Measurements from ENCODE around the gene PTPRQ.
"Not testable (repeated sequence)": the region's sequence is repeated elsewhere in the genome, so short reads cannot be mapped to it uniquely, and the experiment has no call there.

Gene PTPRQ

DNA sequence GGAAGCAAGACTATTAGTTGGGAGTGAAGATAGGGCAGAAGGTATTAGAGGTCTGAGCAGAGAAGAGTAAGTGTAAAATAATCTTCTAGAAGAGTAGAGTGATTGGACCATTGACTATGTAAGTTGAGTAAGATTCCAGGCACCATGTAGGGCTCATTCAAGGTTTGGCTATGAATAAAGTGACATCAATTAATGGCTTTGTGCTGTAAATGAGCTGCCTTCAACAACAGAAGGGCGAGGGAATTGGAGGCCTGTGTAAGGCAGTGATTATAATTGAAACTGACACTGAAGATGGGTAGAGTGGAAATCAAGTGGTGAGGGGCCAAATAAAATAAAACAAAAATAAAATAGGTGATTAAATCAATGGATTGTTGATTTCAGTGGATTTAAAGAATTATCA is 26.4 kb downstream of the PTPRQ start:
- DNase-seq (ENCODE audit: low read depth in 2 of 2) = no peak

DNA sequence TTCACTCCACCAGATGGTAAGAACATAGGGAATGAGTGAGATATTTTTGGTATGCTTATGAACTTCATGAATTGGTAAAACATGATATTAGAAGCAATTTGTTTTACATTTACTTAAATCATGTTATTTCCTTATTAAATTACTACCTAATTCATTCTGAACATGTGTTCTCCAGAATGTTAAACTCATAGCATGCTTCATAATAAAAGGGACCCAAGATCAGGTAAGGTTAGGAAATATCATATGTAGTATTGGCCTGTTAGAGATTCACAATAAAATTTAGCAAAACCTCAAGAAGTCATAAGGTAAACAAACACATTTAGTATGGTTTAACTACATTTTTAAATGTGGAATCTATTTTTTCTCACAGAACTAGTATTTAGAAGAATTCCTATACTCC is 28.2 kb downstream of the PTPRQ start:
- no peak for DNase-seq (ENCODE audit: low read depth in 2 of 2)

DNA sequence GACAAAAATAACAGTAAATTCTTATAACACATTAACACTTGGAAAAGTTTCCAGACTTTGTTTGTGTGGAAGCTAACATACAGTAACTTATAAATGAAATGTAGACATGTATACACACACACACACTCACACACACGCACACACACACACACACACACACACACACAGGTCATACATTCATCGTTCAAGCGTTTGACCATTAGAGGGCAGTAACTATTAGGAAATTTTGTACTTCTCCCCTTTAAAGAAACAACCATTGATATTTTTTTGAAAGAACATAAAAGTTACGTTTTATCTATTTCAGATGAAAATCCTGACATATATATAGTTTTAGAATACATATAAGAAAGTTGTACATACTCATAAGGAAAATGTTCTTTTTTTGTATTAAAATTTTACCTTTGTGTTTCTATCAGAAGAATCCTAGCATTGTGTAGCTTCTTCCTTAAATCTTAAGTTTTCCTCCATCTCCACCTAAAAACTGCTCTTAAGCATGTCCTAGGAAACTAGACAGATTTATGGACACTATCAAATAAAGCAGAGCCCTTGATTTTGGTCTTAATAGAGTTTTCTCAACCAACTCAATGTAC is 29.0 kb downstream of the PTPRQ start:
- no peak for DNase-seq (ENCODE audit: low read depth in 2 of 2)

DNA sequence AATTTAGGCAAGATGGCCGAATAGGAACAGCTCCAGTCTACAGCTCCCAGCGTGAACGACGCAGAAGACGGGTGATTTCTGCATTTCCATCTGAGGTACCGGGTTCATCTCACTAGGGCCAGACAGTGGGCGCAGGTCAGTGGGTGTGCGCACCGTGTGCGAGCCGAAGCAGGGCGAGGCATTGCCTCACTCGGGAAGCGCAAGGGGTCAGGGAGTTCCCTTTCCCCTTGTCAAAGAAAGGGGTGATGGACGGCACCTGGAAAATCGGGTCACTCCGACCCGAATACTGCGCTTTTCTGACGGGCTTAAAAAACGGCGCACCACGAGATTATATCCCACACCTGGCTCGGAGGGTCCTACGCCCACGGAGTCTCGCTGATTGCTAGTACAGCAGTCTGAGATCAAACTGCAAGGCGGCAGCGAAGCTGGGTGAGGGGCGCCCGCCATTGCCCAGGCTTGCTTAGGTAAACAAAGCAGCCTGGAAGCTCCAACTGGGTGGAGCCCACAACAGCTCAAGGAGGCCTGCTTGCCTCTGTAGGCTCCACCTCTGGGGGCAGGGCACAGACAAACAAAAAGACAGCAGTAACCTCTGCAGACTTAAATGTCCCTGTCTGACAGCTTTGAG is 33.6 kb downstream of the PTPRQ start:
- not testable (repeated sequence) for DNase-seq (ENCODE audit: low read depth in 2 of 2)

DNA sequence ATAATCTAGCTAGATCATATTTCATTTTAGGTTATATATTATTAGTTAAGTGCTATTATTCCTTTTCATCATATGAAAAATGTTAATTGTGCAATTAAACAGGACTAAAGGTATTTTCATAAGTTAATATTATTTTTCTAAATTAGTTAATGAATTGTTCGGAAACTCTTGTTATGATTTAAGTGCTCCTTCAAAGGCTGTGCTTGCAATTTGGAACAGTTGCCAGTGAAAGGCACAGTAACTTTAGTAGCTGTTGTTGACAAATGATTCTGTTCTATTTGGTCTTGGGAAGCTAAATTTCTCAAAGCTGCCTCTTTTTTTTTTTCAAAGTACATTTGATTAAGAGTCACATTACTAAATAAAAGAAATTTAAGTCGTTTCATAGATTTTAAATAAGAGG is 40.7 kb downstream of the PTPRQ start:
- no peak for DNase-seq (ENCODE audit: low read depth in 2 of 2)

DNA sequence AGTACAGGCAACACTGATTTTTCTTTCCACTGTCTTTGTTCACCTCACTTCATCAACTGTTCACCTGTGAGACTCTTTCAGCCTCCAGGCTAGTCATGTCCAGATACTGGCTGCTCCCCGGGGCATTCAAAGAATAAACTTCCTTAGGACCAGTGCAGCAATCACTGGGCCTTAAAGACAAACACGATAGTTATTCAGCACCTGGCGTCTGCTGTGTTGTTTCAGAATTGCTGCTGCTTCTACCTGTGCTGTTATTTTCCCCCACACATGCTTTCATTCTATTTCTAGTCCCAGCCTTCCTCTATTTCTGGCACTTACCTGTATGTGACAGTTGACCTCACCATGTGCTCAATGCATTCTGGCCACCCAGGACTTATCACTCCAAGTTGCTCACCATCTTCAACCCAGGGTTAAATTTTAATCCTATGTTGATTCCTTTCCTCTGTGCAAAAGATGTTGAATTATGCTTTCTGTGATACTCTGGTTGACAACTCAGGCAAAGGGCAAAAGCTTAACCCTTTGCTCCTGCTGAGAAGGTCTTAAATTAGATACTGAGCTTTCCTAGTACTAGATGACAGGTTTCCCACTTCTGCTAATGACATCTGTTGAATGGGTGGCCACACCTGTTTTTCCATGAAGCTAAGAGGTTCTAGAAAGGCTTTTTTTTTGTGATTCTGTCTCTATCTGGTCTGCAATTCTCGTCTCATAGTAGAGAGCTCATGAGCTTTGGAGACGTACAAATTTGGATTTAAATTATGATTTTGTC is 41.4 kb downstream of the PTPRQ start:
- no peak for DNase-seq (ENCODE audit: low read depth in 2 of 2)

DNA sequence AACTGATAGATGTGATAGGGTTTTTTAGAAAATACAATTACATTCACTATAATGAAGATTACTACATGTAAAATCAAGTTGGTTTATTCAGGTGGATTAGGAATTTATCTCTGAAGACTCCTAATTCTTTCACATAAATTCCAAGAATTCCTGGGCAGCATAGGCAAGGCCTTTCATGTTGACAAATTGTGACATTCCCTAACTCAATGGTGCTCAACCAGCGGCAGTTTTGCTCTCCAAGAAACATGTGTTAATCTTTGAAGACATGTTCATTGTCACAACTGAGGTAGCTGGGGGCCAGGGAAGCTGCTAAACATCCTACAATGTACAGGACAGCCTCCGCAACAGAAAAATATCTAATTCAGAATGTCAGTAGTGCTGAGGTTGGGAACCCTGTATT is 46.3 kb downstream of the PTPRQ start:
- DNase-seq (ENCODE audit: low read depth in 2 of 2) = no peak

DNA sequence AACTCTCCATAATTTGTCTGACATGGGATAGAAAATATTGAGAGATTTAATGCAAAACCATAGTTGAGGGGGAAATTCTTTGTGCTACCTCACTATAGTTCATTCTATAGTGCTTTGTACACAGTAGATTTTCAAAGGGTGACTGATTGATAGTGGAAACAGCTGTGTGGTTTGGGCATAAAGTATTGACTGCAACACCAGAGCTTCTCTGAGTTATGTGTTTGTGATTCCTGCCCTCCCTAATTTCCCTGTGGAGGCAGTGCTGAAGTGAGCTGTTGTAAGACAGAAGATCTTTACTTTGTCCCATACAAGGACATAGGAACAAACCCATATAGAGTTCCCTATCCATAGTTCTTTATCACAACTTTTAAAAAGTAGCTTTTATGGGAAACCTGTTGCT is 47.1 kb downstream of the PTPRQ start:
- no peak for DNase-seq (ENCODE audit: low read depth in 2 of 2)

DNA sequence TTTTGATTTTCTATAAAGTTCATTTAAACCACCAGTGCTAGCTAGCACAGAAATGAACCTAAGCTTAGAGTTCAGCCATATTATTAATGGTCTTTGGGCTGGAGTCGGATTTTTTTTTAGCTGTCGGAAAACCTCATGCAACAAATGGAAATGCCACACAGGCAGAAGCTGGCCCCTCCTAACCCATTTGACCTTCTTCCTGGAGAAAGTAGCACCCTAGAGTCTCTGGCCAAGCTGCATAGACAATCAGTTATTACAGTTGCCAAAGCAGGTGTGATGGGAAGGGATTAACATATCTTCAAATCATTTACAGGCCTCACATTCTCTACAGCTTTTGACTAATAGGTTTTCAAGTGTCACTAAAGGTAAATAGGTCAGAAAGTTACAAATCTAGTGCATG is 49.4 kb downstream of the PTPRQ start:
- DNase-seq (ENCODE audit: low read depth in 2 of 2) = no peak

DNA sequence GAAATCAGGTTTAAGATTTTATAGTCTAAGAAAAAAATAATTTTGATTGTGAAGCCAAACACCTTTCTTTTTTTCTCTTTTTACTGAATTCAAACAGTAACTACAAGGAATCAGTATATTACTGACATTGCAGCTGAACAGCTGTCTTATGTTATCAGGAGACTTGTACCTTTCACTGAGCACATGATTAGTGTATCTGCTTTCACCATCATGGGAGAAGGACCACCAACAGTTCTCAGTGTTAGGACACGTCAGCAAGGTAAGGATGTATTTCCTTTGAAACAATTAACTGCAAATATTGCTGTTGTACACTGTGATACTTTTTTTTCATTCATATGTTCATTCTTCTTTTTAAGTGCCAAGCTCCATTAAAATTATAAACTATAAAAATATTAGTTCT is 50.8 kb downstream of the PTPRQ start:
- no peak for DNase-seq (ENCODE audit: low read depth in 2 of 2)

DNA sequence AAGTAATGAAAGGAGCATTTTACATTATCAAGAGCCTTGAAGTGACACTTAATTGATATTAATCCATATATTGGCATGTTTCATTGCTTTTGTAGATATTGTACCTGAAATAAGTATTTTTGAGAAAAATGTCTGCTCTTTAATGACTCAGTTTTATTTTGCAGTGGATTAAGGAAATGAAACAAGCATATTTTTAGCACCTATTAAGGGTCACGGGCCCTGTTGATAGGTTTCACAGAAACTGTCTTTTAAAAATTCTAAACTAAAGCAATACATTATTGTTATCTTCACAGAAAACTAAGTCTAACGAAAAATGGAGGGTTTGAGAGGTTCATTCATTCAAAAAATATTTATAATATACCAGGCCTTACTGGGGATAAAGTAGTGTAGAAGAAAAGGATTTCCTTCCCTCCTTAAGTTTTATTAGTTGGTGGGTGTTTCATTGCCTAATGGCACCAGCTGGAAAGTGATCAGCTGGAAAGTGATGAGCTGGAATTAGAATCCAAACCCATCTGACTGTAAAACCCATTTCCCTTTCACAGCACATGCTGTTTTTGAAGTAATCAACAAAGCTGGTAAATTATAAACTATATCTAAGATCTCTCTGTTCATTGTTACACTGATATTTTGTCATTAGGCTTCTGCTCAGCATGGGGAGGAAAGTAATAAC is 54.2 kb downstream of the PTPRQ start:
- DNase-seq (ENCODE audit: low read depth in 2 of 2) = no peak

DNA sequence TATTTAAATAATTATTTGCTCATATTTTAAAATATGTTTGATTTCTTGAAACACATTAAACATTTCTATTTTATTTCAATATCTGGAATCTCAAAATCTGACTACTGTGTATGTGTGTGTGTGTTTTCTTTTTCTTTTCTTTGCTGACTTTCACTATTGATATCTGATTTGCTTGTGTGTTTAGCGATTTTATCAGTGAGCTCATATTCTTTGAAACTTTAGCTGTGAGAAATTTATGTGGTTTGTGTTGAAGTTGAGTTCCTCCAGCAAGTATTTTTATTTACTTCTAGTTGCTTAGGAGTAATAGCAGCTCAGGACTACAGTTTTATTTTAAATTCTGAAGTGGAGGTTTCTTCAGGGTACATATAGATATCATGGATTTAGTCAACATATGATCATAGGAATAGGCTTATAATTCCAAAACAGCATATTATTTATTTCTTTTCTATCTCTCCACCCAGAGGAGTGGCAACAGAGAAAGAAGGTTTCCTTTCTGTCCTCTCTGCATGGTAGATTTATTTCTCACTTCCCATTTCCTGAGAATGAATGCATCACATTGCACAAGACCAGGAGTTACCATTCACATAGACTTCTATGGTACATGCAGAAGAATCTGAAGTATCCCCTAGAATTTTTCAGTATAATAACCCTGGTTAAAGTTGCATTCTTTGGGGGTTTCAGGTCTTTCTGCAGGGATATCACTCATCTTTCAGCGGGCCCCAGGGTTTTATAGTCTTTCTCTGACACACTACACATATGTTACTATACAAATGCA is 60.5 kb downstream of the PTPRQ start:
- DNase-seq (ENCODE audit: low read depth in 2 of 2) = no peak

DNA sequence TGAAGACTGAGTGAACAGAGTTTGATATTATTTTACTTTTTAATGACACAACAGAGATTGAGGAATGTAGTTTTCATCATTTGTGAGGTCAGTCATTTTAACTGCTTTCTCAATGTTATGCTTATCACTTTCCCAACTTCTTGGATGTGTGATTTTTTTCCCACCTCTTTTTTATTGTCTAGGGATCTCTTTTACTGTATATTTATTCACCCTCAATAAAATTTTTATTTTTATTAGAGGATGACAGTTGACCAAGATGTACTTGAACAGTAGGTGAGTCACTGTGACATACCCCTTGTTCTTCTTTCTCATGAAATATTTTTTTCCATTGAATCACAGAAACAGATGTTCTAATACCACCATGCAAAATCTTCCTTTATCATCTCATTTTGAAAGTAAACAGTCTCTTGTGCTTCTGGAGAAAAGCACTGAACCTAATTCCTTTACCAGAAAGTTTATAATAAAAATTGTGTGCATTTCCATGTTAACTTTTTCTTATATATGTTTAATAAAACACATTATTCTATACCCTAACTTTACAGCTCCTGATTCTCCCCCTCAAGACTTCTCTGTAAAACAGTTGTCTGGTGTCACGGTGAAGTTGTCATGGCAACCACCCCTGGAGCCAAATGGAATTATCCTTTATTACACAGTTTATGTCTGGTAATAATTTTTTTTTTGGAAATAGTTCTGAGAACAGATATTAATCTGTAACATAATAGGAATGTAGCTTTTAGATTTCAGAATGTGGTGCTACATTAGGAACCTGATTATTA is 65.9 kb downstream of the PTPRQ start:
- DNase-seq (ENCODE audit: low read depth in 2 of 2) = no peak

DNA sequence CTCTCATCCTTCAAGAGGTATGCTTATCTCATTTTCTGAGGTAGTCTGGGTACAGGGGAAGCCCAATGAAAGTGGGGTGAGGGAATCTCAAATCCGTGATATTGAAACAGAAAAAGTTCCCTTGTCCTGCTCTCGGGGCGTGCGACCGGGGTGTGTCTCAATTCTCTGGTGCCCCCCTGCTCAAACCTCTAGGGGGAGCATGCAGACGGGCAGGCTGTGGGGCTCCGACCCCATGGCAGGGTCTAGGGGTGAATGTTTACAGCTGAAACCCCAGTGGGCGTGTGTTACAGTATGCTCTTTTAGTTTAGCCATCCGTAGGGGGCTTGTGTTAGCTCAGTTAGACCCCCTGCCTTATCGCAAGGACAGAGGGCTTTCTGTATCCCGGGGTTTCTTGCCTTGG is 68.7 kb downstream of the PTPRQ start:
- no peak for DNase-seq (ENCODE audit: low read depth in 2 of 2)

DNA sequence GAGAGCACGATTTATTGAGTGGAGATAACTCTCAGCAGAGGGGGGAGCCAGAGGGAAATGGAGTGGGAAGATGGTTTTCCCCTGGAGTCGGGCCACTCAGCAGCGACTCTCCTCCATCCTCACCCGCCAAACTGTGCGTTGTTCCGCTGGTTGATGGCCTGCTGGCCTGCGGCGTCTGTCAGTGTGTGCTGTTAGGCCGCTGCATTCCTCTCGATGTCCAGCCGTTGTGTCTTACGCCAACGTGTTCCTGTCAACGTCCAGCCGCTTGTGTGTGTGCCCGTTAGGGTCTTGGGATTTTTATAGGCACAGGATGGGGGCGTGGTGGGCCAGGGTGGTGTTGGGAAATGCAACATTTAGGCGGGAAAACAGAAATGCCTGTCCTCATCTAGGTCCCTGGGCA is 69.2 kb downstream of the PTPRQ start:
- no peak for DNase-seq (ENCODE audit: low read depth in 2 of 2)

DNA sequence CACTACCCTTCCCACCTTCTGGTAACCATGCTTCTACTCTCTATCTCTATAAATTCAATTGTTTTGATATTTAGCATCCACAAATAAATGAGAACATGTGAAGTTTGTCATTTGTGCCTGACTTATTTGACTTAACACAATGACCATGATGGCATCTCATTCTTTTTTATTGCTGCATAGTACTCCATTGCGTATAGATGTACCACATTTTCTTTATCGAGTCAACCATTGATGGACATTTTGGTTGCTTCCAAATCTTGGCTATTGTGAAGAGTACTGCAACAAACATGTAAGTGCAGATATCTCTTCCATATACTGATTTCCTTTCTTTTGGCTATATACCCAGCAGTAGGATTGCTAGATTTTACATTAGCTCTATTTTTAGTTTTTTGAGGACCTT is 73.6 kb downstream of the PTPRQ start:
- DNase-seq (ENCODE audit: low read depth in 2 of 2) = no peak

DNA sequence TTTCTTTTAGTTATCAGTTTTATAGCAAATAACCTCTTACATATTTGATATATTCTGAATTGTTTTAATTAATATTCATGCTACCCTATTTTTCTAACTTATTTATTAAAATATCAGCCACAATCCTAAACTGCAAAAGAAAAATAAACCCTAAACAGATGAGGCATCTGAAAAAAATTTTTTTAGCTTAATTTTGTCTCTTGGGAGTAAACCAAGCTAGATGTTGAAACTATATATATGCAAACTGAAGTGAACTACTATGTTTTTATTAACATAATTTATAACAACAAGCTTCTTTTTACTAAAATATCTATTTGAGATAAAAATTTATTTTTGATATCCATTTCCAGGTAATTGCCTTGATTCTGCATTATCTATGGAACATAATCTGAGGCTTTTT is 87.6 kb downstream of the PTPRQ start:
- no peak for DNase-seq (ENCODE audit: low read depth in 2 of 2)

DNA sequence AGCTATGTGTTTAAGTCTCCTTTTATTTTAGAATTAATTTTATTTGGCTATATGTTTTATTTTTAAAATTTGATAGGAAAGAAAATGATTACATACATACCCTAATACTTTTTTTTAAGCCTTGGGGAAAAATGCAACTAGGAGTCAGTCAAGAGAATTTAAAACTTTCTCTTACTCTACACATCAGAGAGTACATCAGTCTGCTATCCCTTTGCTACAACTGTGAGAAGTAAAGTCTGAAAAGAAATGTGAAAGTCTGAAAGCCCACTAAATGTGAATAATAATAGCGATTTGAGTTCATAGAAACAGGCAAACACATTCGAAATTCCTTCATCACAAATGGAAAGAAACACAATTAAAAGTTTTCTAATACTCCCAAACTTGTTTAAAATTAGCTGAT is 95.0 kb downstream of the PTPRQ start:
- no peak for DNase-seq (ENCODE audit: low read depth in 2 of 2)

DNA sequence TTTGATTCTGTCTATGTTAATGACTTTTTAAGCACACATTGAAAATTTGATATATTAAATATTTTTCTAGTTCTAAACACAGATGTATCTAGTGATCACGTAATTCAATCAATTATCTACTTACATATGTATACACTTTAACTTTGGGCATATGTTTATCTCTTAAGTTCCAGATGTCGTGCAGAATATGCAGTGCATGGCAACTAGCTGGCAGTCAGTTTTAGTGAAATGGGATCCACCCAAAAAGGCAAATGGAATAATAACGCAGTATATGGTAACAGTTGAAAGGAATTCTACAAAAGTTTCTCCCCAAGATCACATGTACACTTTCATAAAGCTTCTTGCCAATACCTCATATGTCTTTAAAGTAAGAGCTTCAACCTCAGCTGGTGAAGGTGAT is 105.3 kb downstream of the PTPRQ start:
- DNase-seq (ENCODE audit: low read depth in 2 of 2) = no peak

DNA sequence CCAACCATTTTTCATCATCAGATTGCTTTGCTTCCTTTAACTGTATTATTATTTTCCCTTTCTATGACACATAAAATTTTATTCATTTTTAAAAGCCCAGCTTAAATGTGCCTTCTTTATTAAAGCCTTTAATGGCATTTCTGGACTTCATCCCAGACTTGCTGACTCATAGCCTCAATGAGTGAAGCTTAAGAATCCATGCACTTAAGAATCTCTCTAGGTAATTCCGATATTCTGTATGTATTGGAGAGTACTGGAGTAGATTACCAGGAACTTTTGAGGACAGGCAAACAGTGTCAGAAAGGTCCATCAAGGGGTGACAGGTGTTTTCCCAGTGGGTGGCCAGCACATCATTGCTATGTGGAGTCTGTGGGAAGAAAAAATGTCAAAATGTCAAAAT is 107.9 kb downstream of the PTPRQ start:
- no peak for DNase-seq (ENCODE audit: low read depth in 2 of 2)

DNA sequence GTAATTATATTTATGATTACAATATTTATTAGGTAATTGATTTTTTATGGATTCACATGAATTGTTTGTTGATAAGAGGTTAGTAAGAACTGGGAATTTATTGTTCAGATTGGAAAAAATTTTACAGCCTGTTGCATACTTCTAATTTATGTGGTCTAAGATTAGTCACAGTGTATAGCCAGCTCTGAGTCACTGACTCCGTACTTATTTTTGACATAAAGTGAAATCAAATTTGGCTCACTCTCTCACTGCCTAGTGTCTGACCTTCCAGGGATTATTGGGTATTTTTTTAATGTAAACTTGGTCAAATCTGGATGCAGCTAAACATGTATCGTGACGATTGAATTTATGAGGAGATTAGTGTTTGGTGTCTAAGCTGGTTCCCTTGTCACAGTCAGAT is 109.3 kb downstream of the PTPRQ start:
- DNase-seq (ENCODE audit: low read depth in 2 of 2) = no peak
